BLaER1 (cell line): ENCODE measurements around the gene IZUMO1.

ENCODE experiments used
- H3K27ac ChIP-seq: shearing (Covaris generic); formaldehyde crosslinking; 2 replicates; pipeline ENCODE4 v1.8.1; 2022
- H3K27me3 ChIP-seq: shearing (Covaris generic); formaldehyde crosslinking; 2 replicates; pipeline ENCODE4 v1.8.1; 2022
- H3K36me3 ChIP-seq: shearing (Covaris generic); formaldehyde crosslinking; 2 replicates; pipeline ENCODE4 v1.8.1; 2022
- H3K4me1 ChIP-seq: shearing (Covaris generic); formaldehyde crosslinking; 2 replicates; pipeline ENCODE4 v1.8.1; 2022
- H3K4me2 ChIP-seq: shearing (Covaris generic); formaldehyde crosslinking; 2 replicates; pipeline ENCODE4 v1.8.1; 2022
- H3K4me3 ChIP-seq: shearing (Covaris generic); formaldehyde crosslinking; 2 replicates; pipeline ENCODE4 v1.8.1; 2022
- H3K9ac ChIP-seq: shearing (Covaris generic); formaldehyde crosslinking; 2 replicates; pipeline ENCODE4 v1.8.1; 2022
- H3K9me3 ChIP-seq: shearing (Covaris generic); formaldehyde crosslinking; 2 replicates; pipeline ENCODE4 v1.8.1; 2022
- H4K20me1 ChIP-seq: shearing (Covaris generic); formaldehyde crosslinking; 2 replicates; pipeline ENCODE4 v1.8.1; 2022
- Cebpa-rat ChIP-seq: shearing (Covaris generic); IDR thresholded peaks from 2 replicates; pipeline ENCODE4 v1.8.1; 2022

IZUMO1 gene

DNA sequence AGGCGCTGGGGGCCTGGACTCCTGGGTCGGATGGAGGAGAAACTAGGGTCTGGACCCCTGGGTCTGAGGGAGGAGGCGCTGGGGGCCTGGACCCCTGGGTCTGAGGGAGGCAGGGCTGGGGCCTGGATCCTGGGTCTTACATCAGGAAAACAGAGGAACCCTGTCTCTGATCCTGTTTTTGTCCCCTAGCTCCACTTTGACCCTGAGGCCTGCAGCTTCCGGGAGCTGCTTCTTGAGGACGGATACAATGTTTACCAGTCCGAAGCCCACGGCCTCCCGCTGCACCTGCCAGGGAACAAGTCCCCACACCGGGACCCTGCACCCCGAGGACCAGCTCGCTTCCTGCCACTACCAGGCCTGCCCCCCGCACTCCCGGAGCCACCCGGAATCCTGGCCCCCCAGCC lies 11.0 kb upstream of the IZUMO1 start:
- Histone ChIP-seq H3K27ac (no peak overlapping the region), H3K4me1 (peaks cover 34% of the 10 kb centered on the region), H3K9me3 (no peaks in the 10 kb centered on the region), H3K27me3 (peaks cover 17% of the 10 kb centered on the region), H3K9ac (no peak overlapping the region), H3K36me3 (no peaks in the 10 kb centered on the region), H4K20me1 (no peaks in the 10 kb centered on the region), H3K4me2 (no peak overlapping the region), H3K4me3 (no peak overlapping the region)
- no peak for TF ChIP-seq Cebpa-rat

DNA sequence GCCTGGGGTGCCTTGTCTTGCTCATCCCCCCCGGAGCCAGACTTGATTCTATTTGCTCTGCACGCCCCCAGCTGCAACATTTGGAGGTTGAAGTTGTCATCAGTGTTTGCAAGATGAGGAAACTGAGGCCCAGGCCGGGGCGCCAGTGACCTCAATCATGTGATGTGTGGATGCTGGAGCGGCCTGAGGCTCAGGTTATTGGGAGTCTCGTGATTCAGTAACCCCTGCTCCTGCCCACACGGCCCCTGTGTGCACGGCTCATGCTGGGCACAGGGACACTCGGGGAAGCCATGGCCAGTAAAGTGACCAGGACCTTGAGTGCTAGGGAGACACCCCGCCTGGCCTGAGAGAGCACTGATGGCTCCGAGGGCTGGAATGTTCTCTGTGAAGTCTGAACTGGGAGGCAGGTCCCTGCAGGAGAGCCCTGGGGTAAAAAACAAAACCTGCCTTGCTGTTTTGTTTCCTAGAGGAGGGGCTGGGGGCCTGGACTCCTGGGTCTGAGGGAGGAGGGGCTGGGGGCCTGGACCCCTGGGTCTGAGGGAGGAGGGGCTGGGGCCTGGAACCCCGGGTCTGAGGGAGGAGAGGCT lies 10.5 kb upstream of the IZUMO1 start:
- Histone ChIP-seq H3K9ac (no peak overlapping the region), H3K4me3 (no peak overlapping the region), H3K36me3 (no peaks in the 10 kb centered on the region), H3K27me3 (peaks cover 22% of the 10 kb centered on the region), H3K4me2 (no peak overlapping the region), H3K9me3 (no peaks in the 10 kb centered on the region), H3K4me1 (peaks cover 39% of the 10 kb centered on the region), H4K20me1 (no peaks in the 10 kb centered on the region), H3K27ac (no peak overlapping the region)
- no peak for TF ChIP-seq Cebpa-rat

DNA sequence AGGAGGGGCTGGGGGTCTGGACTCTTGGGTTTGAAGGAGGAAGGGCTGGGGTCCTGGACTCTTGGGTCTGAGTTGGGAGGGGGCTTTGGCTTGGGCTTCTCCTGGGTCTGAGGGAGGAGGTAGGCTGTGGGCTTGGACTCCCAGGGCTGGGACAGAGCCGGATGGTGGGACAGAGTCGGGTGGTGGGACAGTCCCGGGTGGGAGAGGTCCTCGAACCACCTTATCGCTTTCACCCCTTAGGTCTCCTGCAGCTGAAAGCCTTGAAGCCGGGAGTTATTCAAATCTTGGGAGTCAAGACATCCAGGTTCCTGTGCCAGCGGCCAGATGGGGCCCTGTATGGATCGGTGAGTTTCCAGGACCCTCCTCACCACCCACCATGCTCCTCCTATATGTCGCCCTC lies 10.0 kb upstream of the IZUMO1 start:
- Histone ChIP-seq H3K9me3 (no peaks in the 10 kb centered on the region), H3K9ac (no peak overlapping the region), H3K27ac (no peak overlapping the region), H4K20me1 (no peaks in the 10 kb centered on the region), H3K4me1 (peaks cover 44% of the 10 kb centered on the region), H3K4me2 (no peak overlapping the region), H3K4me3 (no peak overlapping the region), H3K27me3 (peaks cover 27% of the 10 kb centered on the region), H3K36me3 (no peaks in the 10 kb centered on the region)
- TF ChIP-seq Cebpa-rat, result no peak

DNA sequence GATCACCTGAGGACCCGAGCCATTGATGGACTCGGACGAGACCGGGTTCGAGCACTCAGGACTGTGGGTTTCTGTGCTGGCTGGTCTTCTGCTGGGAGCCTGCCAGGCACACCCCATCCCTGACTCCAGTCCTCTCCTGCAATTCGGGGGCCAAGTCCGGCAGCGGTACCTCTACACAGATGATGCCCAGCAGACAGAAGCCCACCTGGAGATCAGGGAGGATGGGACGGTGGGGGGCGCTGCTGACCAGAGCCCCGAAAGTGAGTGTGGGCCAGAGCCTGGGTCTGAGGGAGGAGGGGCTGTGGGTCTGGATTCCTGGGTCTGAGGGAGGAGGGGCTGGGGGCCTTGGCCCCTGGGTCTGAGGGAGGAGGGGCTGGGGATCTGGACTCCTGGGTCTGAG lies 9.5 kb upstream of the IZUMO1 start:
- peaks cover 49% of the 10 kb centered on the region for H3K4me1 ChIP-seq
- no peaks in the 10 kb centered on the region for H3K9me3 ChIP-seq
- H3K27me3 ChIP-seq, result peaks cover 30% of the 10 kb centered on the region
- H3K9ac ChIP-seq, result no peak overlapping the region
- H4K20me1 ChIP-seq, result no peaks in the 10 kb centered on the region
- H3K27ac ChIP-seq, result no peak overlapping the region
- no peak overlapping the region for H3K4me3 ChIP-seq
- TF ChIP-seq Cebpa-rat, result no peak
- H3K4me2 ChIP-seq, result no peak overlapping the region
- no peaks in the 10 kb centered on the region for H3K36me3 ChIP-seq

DNA sequence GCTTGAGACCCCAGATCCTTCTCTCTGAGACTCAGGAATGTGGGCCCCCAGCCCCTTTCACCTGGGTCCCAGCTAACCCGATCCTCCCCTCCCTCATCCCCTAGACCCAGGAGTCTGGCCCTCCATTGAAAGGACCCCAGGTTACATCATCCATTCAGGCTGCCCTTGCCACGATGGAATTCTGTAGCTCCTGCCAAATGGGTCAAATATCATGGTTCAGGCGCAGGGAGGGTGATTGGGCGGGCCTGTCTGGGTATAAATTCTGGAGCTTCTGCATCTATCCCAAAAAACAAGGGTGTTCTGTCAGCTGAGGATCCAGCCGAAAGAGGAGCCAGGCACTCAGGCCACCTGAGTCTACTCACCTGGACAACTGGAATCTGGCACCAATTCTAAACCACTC lies 9.1 kb upstream of the IZUMO1 start:
- no peak overlapping the region for H3K4me3 ChIP-seq
- peaks cover 30% of the 10 kb centered on the region for H3K27me3 ChIP-seq
- peaks cover 50% of the 10 kb centered on the region for H3K4me1 ChIP-seq
- H3K9me3 ChIP-seq, result no peaks in the 10 kb centered on the region
- peaks cover 2% of the 10 kb centered on the region for H3K36me3 ChIP-seq
- TF ChIP-seq Cebpa-rat, result no peak
- H4K20me1 ChIP-seq, result no peaks in the 10 kb centered on the region
- no peak overlapping the region for H3K4me2 ChIP-seq
- H3K9ac ChIP-seq, result no peak overlapping the region
- H3K27ac ChIP-seq, result no peak overlapping the region

DNA sequence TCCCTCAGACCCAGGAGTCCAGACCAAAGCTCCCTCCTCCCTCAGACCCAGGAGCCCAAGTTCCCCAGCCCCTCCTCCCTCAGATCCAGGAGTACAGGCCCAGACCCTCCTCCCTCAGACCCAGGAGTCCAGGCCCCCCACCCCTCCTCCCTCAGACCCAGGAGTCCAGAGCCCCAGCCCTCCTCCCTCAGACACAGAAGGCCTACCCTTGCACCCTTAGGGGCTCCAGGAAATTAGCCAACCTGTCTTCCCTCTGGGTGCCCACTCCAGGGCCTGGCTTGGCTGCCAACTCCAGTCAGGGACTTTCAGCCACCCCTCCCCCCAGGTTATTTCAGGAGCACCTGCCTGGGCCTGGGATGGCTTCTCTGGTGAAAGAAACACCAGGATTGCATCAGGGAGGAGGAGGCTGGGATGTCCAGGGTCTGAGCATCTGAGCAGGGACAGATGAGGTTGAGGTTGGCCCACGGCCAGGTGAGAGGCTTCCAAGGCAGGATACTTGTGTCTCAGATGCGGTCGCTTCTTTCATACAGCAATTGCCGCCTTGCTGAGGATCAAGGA lies 8.5 kb upstream of the IZUMO1 start, which contains the start of gene FGF21:
FGF21 (plus strand) TSS at position 441 of the 558 bp plus-strand sequence. CDS start 713 bp downstream, outside the sequence.
- peaks cover 30% of the 10 kb centered on the region for H3K27me3 ChIP-seq
- no peak within 1 kb of the TSS for H3K9ac ChIP-seq
- peaks cover 9% of the 10 kb centered on the region for H3K36me3 ChIP-seq
- no peak within 1 kb of the TSS for H3K27ac ChIP-seq
- no peak within 1 kb of the TSS for H3K4me3 ChIP-seq
- no peaks in the 10 kb centered on the region for H4K20me1 ChIP-seq
- H3K4me1 ChIP-seq, result peaks cover 50% of the 10 kb centered on the region
- H3K4me2 ChIP-seq, result no peak within 1 kb of the TSS
- no peak for TF ChIP-seq Cebpa-rat
- no peaks in the 10 kb centered on the region for H3K9me3 ChIP-seq

DNA sequence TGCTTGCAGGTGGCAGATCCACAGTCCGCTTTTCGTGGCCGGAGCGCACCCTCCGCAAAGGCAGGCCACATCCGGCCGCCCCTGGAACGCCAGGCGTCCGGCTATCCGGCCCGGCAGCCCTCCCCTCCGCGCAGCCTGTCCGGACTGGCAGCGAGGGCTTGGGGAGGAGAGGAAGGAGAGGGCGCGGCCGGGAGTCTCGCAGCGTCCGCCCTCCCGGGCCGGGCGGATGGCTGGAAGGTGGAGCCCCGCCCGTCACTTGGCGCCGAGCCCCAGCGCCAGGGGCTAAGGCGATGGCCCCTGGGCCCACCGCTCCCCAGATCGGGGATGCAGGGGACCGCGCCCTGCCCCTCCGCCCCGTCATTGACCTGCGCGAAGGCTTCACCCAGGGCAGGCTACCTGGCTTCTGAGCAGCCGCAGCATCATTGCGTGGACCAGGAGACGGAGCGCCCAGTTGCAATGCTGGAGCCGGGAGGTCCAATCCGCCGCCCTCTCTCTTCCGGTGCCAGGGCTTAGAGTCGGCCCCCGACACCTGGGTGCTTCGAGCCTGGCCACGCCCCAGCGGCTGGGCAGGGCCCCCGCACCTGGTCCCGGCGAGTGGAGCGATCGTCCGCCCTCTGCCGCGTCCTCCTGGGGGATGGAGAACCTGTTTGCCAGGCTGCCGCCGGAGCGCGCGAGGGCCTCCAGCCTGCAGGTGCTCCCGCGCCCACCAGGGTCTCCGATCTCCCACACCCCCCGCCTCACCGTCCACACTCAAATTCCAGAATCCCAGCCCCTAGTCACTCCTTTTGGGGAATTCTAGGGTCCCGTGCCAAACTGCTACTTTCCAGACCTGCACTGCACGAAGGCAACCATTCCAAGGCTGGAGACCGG lies 6.0 kb upstream of the IZUMO1 start, which contains the start of gene FUT1:
FUT1 (minus strand) TSS at position 146 of the 870 bp plus-strand sequence. CDS start 1,360 bp downstream, outside the sequence.
- Histone ChIP-seq H3K27ac (peak within 1 kb of the TSS; percentile 56), H3K4me2 (peak within 1 kb of the TSS; percentile 96), H3K4me3 (peak within 1 kb of the TSS; percentile 76)

DNA sequence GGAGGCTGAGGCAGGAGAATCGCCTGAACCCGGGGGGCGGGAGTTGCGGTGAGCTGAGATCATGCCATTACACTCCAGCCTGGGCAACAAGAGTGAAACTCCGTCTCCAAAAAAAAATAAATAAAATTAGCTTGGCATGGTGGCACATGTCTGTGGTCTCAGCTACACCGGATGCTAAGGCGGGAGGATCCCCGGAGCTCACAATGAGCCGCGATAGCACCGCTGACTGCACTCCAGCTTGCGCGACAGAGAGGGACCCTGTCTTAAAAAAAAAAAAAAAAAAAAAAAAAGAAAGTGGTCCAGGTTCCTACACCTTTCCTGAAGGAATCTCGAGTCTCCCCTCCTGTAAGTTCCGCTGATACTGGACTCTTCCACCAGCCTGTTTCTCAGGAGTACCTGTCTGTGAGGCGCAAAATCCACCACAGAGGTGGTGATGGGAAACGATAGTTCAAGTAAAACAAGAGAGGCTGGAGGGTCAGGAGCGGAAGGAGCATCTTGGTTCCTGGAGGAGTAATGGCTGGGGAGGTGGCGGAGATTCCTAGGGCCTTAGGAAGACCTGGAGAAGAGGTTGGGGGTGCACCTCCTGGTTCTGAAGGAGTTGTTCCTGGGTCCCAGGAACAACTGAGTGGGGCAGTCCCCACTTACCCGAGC lies 5.3 kb upstream of the IZUMO1 start:
- no peak for TF ChIP-seq Cebpa-rat
- peaks cover 72% of the 10 kb centered on the region for H3K4me1 ChIP-seq
- H3K27ac ChIP-seq, result peak overlapping the region; percentile 56
- no peaks in the 10 kb centered on the region for H4K20me1 ChIP-seq
- H3K36me3 ChIP-seq, result peaks cover 16% of the 10 kb centered on the region
- H3K27me3 ChIP-seq, result peaks cover 30% of the 10 kb centered on the region
- H3K9ac ChIP-seq, result peak overlapping the region; percentile 77
- H3K4me3 ChIP-seq, result peak overlapping the region; percentile 76
- H3K4me2 ChIP-seq, result peak overlapping the region; percentile 96
- no peaks in the 10 kb centered on the region for H3K9me3 ChIP-seq

More for the DNA sequence above, 6.0 kb upstream of the IZUMO1 start, which contains the start of gene FUT1:
- no peak for TF ChIP-seq Cebpa-rat
- H3K36me3 ChIP-seq, result peaks cover 16% of the 10 kb centered on the region
- H3K4me1 ChIP-seq, result peaks cover 66% of the 10 kb centered on the region
- H3K9me3 ChIP-seq, result no peaks in the 10 kb centered on the region
- peak within 1 kb of the TSS; percentile 77 for H3K9ac ChIP-seq
- peaks cover 30% of the 10 kb centered on the region for H3K27me3 ChIP-seq
- no peaks in the 10 kb centered on the region for H4K20me1 ChIP-seq

DNA sequence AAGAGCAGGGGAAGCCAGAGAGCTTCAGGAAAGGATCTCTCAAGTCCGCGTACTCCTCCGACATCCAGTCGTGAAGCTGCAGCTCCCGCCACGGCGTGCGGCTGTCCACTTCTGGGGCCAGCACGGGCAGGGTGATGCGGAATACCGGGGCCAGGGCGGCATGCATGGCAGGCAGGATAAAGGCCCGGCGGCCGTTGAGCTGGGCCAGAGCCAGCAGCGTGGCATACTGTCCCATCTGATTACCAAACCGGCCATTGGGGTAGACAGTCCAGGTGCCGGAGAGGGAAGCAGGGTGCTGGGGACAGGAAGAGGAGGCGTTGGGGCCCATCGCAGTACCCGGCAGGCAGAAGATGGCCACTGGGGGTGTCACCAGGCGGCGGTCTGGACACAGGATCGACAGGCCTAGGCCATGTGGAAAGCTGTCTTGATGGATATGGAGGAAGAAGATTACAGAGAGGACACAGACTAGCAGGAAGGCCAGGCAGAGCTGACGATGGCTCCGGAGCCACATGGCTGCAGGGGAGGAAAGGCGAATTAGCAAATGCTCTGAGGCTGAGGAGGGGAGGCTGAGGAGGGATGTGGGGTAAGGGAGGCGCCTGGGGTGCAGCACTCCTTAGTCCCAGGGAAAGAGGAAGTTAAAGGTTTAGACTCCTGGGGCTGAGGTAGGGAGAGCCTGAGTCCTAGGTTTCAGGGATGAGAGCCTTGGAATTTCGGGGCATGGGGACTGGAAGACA lies 4.2 kb upstream of the IZUMO1 start:
- Histone ChIP-seq H3K4me1 (peaks cover 81% of the 10 kb centered on the region), H4K20me1 (no peaks in the 10 kb centered on the region), H3K9ac (no peak overlapping the region), H3K36me3 (peaks cover 16% of the 10 kb centered on the region), H3K27me3 (peaks cover 30% of the 10 kb centered on the region), H3K27ac (no peak overlapping the region), H3K4me3 (no peak overlapping the region), H3K9me3 (no peaks in the 10 kb centered on the region), H3K4me2 (peak overlapping the region; percentile 96)
- no peak for TF ChIP-seq Cebpa-rat
